HG03159 (cell line): ENCODE data around the gene APOE.

Experiments
- ATAC-seq: cut with Tn5 transposase; IDR thresholded peaks from one replicate; pipeline ENCODE4 v1.9.1; 2021; ENCODE audit warnings: mild to moderate bottlenecking, moderate library complexity; ENCODE audit not compliant: unreplicated experiment

APOE gene

GRCh38 chr19:44951179-44952159, 45.9 kb downstream of the APOE start:
- ATAC-seq: no peak

DNA sequence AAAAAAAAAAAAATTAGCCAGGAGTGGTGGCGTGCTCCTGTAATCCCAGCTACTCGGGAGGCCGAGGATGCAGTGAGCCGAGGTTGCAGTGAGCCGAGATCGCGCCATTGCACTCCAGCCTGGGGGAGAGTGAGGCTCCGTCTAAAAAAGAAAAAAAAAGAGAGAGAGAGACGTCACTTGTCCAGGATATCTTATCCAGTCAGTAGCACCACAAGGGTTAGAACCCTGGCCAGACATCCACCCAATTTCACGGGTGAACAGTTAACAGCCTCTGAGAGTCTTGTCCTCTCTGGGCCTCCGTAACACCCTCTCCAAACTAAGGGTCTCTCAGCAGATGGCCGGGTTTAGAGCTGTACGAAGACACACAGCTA, 48.7 kb downstream of the APOE start:
- ATAC-seq: no peak

- ATAC-seq: peak; percentile 83
Measured at GRCh38 chr19:44954649-44955504, 49.3 kb downstream of the APOE start, which contains the start of gene CLPTM1. Gene CLPTM1, plus strand, starts transcription at chr19:44955380. Its CDS starts 16 bp downstream, at chr19:44955396.

GRCh38 chr19:44955505-44956439, 50.2 kb downstream of the APOE start:
- ATAC-seq: peak; percentile 14

GRCh38 chr19:44957526-44957925, 51.9 kb downstream of the APOE start:
- ATAC-seq: no peak

GRCh38 chr19:44958090-44958489, 52.5 kb downstream of the APOE start:
- ATAC-seq: no peak
